IgD-negative memory B cell (primary cell): ENCODE results near the gene GRIK2. TPM values are rescaled to one million over a fixed set of nuclear protein-coding genes. Genes with fewer than 3 reads are reported as not detected.

Experiments
- H3K27ac Mint-ChIP-seq, 3 donors: one replicate each; pipeline ENCODE4 v1.8.0; 2020 to 2022; ENCODE audit warnings: mild to moderate bottlenecking in 3 of 3, mixed read lengths in 3 of 3, moderate library complexity in 1 of 3
- H3K27me3 Mint-ChIP-seq: one replicate; pipeline ENCODE4 v1.8.0; 2021; ENCODE audit warnings: mixed read lengths
- H3K36me3 Mint-ChIP-seq: one replicate; pipeline ENCODE4 v1.8.0; 2020; ENCODE audit warnings: mild to moderate bottlenecking, mixed read lengths
- H3K4me1 Mint-ChIP-seq, 3 donors: one replicate each; pipeline ENCODE4 v1.8.0; 2020 to 2022; ENCODE audit warnings: mixed read lengths in 3 of 3, mild to moderate bottlenecking in 1 of 3
- H3K4me3 Mint-ChIP-seq, 4 donors: one replicate each; pipeline ENCODE4 v1.8.0; 2020 to 2022; ENCODE audit warnings: mild to moderate bottlenecking in 4 of 4, mixed read lengths in 4 of 4, moderate library complexity in 3 of 4
- H3K9me3 Mint-ChIP-seq, 3 donors: one replicate each; pipeline ENCODE4 v1.8.0; 2020 to 2021; ENCODE audit warnings: mixed read lengths in 3 of 3, mild to moderate bottlenecking in 1 of 3
- polyA plus RNA-seq: library from polyadenylated mRNA; unstranded; fragments of 300-500 nt; fragmentation: Illumina TruSeq; gene quantifications from one replicate; pipeline ENCODE4 v1.2.3, GENCODE V29; 2021

The GRIK2 gene
- polyA plus RNA-seq, 1 donor from 2014 or later: not detected

- H3K4me1 Mint-ChIP-seq: peaks cover 0 to 1% (median 0%) of the 10 kb centered on the region in 3 donors
- H3K36me3 Mint-ChIP-seq: no peaks in the 10 kb centered on the region
- H3K9me3 Mint-ChIP-seq: peaks cover 0 to 4% (median 2%) of the 10 kb centered on the region in 3 donors
- H3K27me3 Mint-ChIP-seq: peaks cover 46% of the 10 kb centered on the region
- no peak overlapping the region for H3K27ac Mint-ChIP-seq
- no peak overlapping the region for H3K4me3 Mint-ChIP-seq
Measured at GRCh38 chr6:101395345-101395744, 1.8 kb downstream of the GRIK2 start.

- Mint-ChIP-seq H3K4me1 (peaks cover 0 to 2% (median 2%) of the 10 kb centered on the region in 3 donors), H3K36me3 (no peaks in the 10 kb centered on the region), H3K4me3 (no peak overlapping the region), H3K27ac (no peak overlapping the region), H3K9me3 (peaks cover 0 to 7% (median 5%) of the 10 kb centered on the region in 3 donors), H3K27me3 (peaks cover 43% of the 10 kb centered on the region)
Measured at GRCh38 chr6:101396548-101397173, 3.2 kb downstream of the GRIK2 start.

GRCh38 chr6:101397199-101397598 is 3.7 kb downstream of the GRIK2 start:
- H3K9me3 Mint-ChIP-seq: peaks cover 0 to 7% (median 7%) of the 10 kb centered on the region in 3 donors
- H3K4me1 Mint-ChIP-seq: peaks cover 0 to 3% (median 2%) of the 10 kb centered on the region in 3 donors
- no peak overlapping the region for H3K27ac Mint-ChIP-seq
- H3K27me3 Mint-ChIP-seq: peaks cover 46% of the 10 kb centered on the region
- H3K4me3 Mint-ChIP-seq: no peak overlapping the region
- H3K36me3 Mint-ChIP-seq: no peaks in the 10 kb centered on the region

GRCh38 chr6:101398716-101399615 is 5.5 kb downstream of the GRIK2 start:
- Mint-ChIP-seq H3K27me3 (peaks cover 50% of the 10 kb centered on the region), H3K4me3 (no peak overlapping the region), H3K4me1 (peaks cover 0 to 3% (median 2%) of the 10 kb centered on the region in 3 donors), H3K36me3 (no peaks in the 10 kb centered on the region), H3K27ac (no peak overlapping the region), H3K9me3 (peaks cover 1 to 9% (median 8%) of the 10 kb centered on the region in 3 donors)

- Mint-ChIP-seq H3K4me1 (peaks cover 0 to 3% (median 1%) of the 10 kb centered on the region in 3 donors), H3K36me3 (no peaks in the 10 kb centered on the region), H3K4me3 (no peak overlapping the region), H3K27me3 (peaks cover 44% of the 10 kb centered on the region), H3K9me3 (peaks cover 5 to 10% (median 9%) of the 10 kb centered on the region in 3 donors), H3K27ac (no peak overlapping the region)
Measured at GRCh38 chr6:101399616-101400162, 6.2 kb downstream of the GRIK2 start.

GRCh38 chr6:101400326-101401135 is 7.0 kb downstream of the GRIK2 start:
- H3K9me3 Mint-ChIP-seq: peaks cover 5 to 10% (median 9%) of the 10 kb centered on the region in 3 donors
- H3K4me3 Mint-ChIP-seq: no peak overlapping the region
- no peaks in the 10 kb centered on the region for H3K36me3 Mint-ChIP-seq
- H3K27me3 Mint-ChIP-seq: peaks cover 37% of the 10 kb centered on the region
- H3K4me1 Mint-ChIP-seq: peaks cover 0 to 3% (median 1%) of the 10 kb centered on the region in 3 donors
- H3K27ac Mint-ChIP-seq: no peak overlapping the region

GRCh38 chr6:101401171-101401570 is 7.7 kb downstream of the GRIK2 start:
- Mint-ChIP-seq H3K27me3 (peaks cover 35% of the 10 kb centered on the region), H3K4me3 (no peak overlapping the region), H3K27ac (no peak overlapping the region), H3K4me1 (peaks cover 0 to 3% (median 1%) of the 10 kb centered on the region in 3 donors), H3K9me3 (peaks cover 5 to 10% (median 9%) of the 10 kb centered on the region in 3 donors), H3K36me3 (no peaks in the 10 kb centered on the region)

- no peak overlapping the region for H3K27ac Mint-ChIP-seq
- H3K36me3 Mint-ChIP-seq: no peaks in the 10 kb centered on the region
- H3K9me3 Mint-ChIP-seq: peaks cover 5 to 10% (median 9%) of the 10 kb centered on the region in 3 donors
- peaks cover 0 to 3% (median 1%) of the 10 kb centered on the region in 3 donors for H3K4me1 Mint-ChIP-seq
- H3K27me3 Mint-ChIP-seq: peaks cover 35% of the 10 kb centered on the region
- H3K4me3 Mint-ChIP-seq: no peak overlapping the region
Measured at GRCh38 chr6:101401792-101402621, 8.5 kb downstream of the GRIK2 start.

- Mint-ChIP-seq H3K36me3 (no peaks in the 10 kb centered on the region), H3K4me3 (no peak overlapping the region), H3K27me3 (peaks cover 35% of the 10 kb centered on the region), H3K9me3 (peaks cover 5 to 12% (median 9%) of the 10 kb centered on the region in 3 donors), H3K27ac (no peak overlapping the region), H3K4me1 (peaks cover 0 to 3% (median 1%) of the 10 kb centered on the region in 3 donors)
Measured at GRCh38 chr6:101402622-101403031, 9.1 kb downstream of the GRIK2 start.

GRCh38 chr6:101403216-101403945 is 9.9 kb downstream of the GRIK2 start:
- peaks cover 33% of the 10 kb centered on the region for H3K27me3 Mint-ChIP-seq
- H3K27ac Mint-ChIP-seq: no peak overlapping the region
- H3K36me3 Mint-ChIP-seq: no peaks in the 10 kb centered on the region
- H3K4me1 Mint-ChIP-seq: peaks cover 0 to 3% (median 1%) of the 10 kb centered on the region in 3 donors
- no peak overlapping the region for H3K4me3 Mint-ChIP-seq
- H3K9me3 Mint-ChIP-seq: peaks cover 5 to 12% (median 9%) of the 10 kb centered on the region in 3 donors

- no peak overlapping the region for H3K27ac Mint-ChIP-seq
- H3K36me3 Mint-ChIP-seq: no peaks in the 10 kb centered on the region
- H3K4me1 Mint-ChIP-seq: peaks cover 0 to 3% (median 1%) of the 10 kb centered on the region in 3 donors
- H3K27me3 Mint-ChIP-seq: peaks cover 23% of the 10 kb centered on the region
- no peak overlapping the region for H3K4me3 Mint-ChIP-seq
- peaks cover 5 to 12% (median 7%) of the 10 kb centered on the region in 3 donors for H3K9me3 Mint-ChIP-seq
Measured at GRCh38 chr6:101404775-101405174, 11.3 kb downstream of the GRIK2 start.

GRCh38 chr6:101413773-101414172 is 20.3 kb downstream of the GRIK2 start:
- Mint-ChIP-seq H3K4me3 (no peak overlapping the region), H3K36me3 (no peaks in the 10 kb centered on the region), H3K27ac (no peak overlapping the region), H3K4me1 (no peaks in the 10 kb centered on the region), H3K27me3 (no peaks in the 10 kb centered on the region), H3K9me3 (no peaks in the 10 kb centered on the region)

- Mint-ChIP-seq H3K4me1 (no peaks in the 10 kb centered on the region), H3K36me3 (no peaks in the 10 kb centered on the region), H3K27ac (no peak overlapping the region), H3K27me3 (no peaks in the 10 kb centered on the region), H3K4me3 (no peak overlapping the region), H3K9me3 (peaks cover 0 to 1% (median 0%) of the 10 kb centered on the region in 3 donors)
Measured at GRCh38 chr6:101417900-101418299, 24.4 kb downstream of the GRIK2 start.
